Endothelial cell of umbilical vein (primary cell): ENCODE results near the gene HTR3B. TPM values are rescaled to one million over a fixed set of nuclear protein-coding genes. Genes with fewer than 3 reads are reported as not detected.

ENCODE experiments used
- BruUV-seq: library from RNA; stranded (reverse); fragments of 400-500 nt; replicated peaks from 2 replicates; lab custom pipeline; 2021; lab: Mats Ljungman, UMichigan
- CTCF ChIA-PET: fragments of 300-600, 350-600 bp; sonication (Branson Sonifier 250); formaldehyde crosslinking; loops from one replicate; lab custom pipeline; 2021; ENCODE audit warnings: antibody characterized with exemption, inconsistent platforms; lab: Charles Lee
- POLR2A ChIA-PET: fragments of 300-600, 350-600 bp; sonication (Branson Sonifier 250); formaldehyde crosslinking; loops from one replicate; lab custom pipeline; 2021; ENCODE audit warnings: antibody characterized with exemption, inconsistent platforms; lab: Charles Lee
- DNase-seq: peaks from one replicate; pipeline ENCODE4 v3.0.0-alpha.2; 2011; ENCODE audit warnings: low read depth, low spot score
- FAIRE-seq: peaks from 2 replicates; lab custom pipeline; 2011; peaks lifted over from hg19 to GRCh38; lab: Jason Lieb, UNC
- H2AFZ ChIP-seq: 2 replicates; pipeline ENCODE4 v1.6.0; 2012; ENCODE audit warnings: low read depth, low read length, control low read depth, inconsistent platforms
- H3K27ac ChIP-seq: 2 replicates; pipeline ENCODE4 v1.5.1; 2011; ENCODE audit warnings: low read depth, mild to moderate bottlenecking, control low read depth, low read length, moderate library complexity; ENCODE audit not compliant: insufficient read depth
- H3K27me3 ChIP-seq, 2 experiments: 2 replicates each; pipeline versions ENCODE4 v1.6.0 to v1.6.1; 2011; ENCODE audit warnings: low read length in 2 of 2, mixed read lengths in 1 of 2; ENCODE audit not compliant: control insufficient read depth in 2 of 2, insufficient read depth in 2 of 2
- H3K36me3 ChIP-seq, 2 experiments: 2 replicates in 1 of 2; 3 replicates in 1 of 2; pipeline ENCODE4 v1.5.1; 2011; ENCODE audit warnings: low read length in 2 of 2, mild to moderate bottlenecking in 1 of 2, moderate library complexity in 1 of 2; ENCODE audit not compliant: control insufficient read depth in 2 of 2, insufficient read depth in 2 of 2; ENCODE audit errors: extremely low read depth in 1 of 2
- H3K4me1 ChIP-seq: 3 replicates; pipeline ENCODE4 v1.5.1; 2011; ENCODE audit warnings: mild to moderate bottlenecking, low read length; ENCODE audit not compliant: control insufficient read depth, insufficient read depth; ENCODE audit errors: extremely low read depth
- H3K4me2 ChIP-seq: 2 replicates; pipeline ENCODE4 v1.6.1; 2011; ENCODE audit warnings: low read length, control low read depth, mixed read lengths; ENCODE audit not compliant: insufficient read depth
- H3K4me3 ChIP-seq, 3 experiments: fragments of 200-600 bp in 1 of 3; sonication (generic), shearing (Covaris generic) in 1 of 3; replicated peaks in 1 of 3; 2 replicates each; pipeline ENCODE4 v1.5.1; 2011 to 2016; ENCODE audit warnings: control low read depth in 3 of 3, low read length in 3 of 3, mild to moderate bottlenecking in 2 of 3, inconsistent platforms in 1 of 3, low read depth in 1 of 3, moderate library complexity in 1 of 3; ENCODE audit not compliant: insufficient read depth in 1 of 3
- H3K79me2 ChIP-seq: 2 replicates; pipeline ENCODE4 v1.6.0; 2012; ENCODE audit warnings: low read length, inconsistent platforms; ENCODE audit not compliant: control insufficient read depth, insufficient read depth
- H3K9ac ChIP-seq: replicated peaks from 2 replicates; pipeline ENCODE3; 2011; ENCODE audit warnings: low read length, control low read depth; ENCODE audit not compliant: insufficient read depth; ENCODE audit errors: extremely low read depth
- H3K9me1 ChIP-seq: replicated peaks from 3 replicates; pipeline ENCODE4 v1.6.0; 2011; ENCODE audit warnings: mild to moderate bottlenecking, low read length; ENCODE audit not compliant: control insufficient read depth, insufficient read depth; ENCODE audit errors: extremely low read depth
- H3K9me3 ChIP-seq: replicated peaks from 2 replicates; pipeline ENCODE4 v1.5.1; 2012; ENCODE audit warnings: low read length, inconsistent platforms; ENCODE audit not compliant: control insufficient read depth, insufficient read depth
- H4K20me1 ChIP-seq: replicated peaks from 2 replicates; pipeline ENCODE3; 2011; ENCODE audit warnings: mild to moderate bottlenecking, low read length; ENCODE audit not compliant: control insufficient read depth, insufficient read depth; ENCODE audit errors: extremely low read depth
- JUN ChIP-seq: IDR thresholded peaks from 2 replicates; pipeline ENCODE4 v1.6.1; 2011; ENCODE audit warnings: borderline replicate concordance, low read depth; ENCODE audit not compliant: insufficient read length, insufficient read depth
- dilution Hi-C: fragments of 300-500 bp; cut with MboI; formaldehyde crosslinking; loops from one replicate; pipeline ENCODE4 v1.15.0; 2019; ENCODE audit warnings: low sequenced_read_pairs; ENCODE audit not compliant: extremely low pct_ligation_motif_present
- intact Hi-C: fragments of 100-400 bp; cut with micrococcal nuclease; formaldehyde crosslinking; loops from one replicate; pipeline ENCODE4 v1.10.0; 2022
- polyA plus RNA-seq, 4 experiments: library from polyadenylated mRNA; depleted of rRNA in 3 of 4; stranded (reverse) in 3 of 4; unstranded in 1 of 4; fragments of >200 nt; gene quantifications; 2 replicates each; pipeline versions ENCODE4 v1.2.1 to v1.2.3, GENCODE V29; 2011 to 2012; ENCODE audit warnings: missing spikeins in 1 of 4
- total RNA-seq: library from RNA; stranded (reverse); gene quantifications from 2 replicates; pipeline ENCODE4 v1.2.3, GENCODE V29; 2021
- TF ChIP-seq, protein P1 (sequence below), 2 donors: IDR thresholded peaks; 1 replicate in 1 of 2; 2 replicates in 1 of 2; pipeline ENCODE4 v1.5.1; 2011; ENCODE audit warnings: low read length in 2 of 2, mild to moderate bottlenecking in 2 of 2, moderate library complexity in 2 of 2, control low read depth in 1 of 2, inconsistent platforms in 1 of 2, low read depth in 1 of 2; ENCODE audit not compliant: insufficient read depth in 1 of 2; ENCODE audit errors: extremely low read depth in 1 of 2

The HTR3B gene
- total and polyA plus RNA-seq, 2 donors (not counting 3 experiments of a cell fraction or from before 2014, with no cell fraction given) = not detected

DNA sequence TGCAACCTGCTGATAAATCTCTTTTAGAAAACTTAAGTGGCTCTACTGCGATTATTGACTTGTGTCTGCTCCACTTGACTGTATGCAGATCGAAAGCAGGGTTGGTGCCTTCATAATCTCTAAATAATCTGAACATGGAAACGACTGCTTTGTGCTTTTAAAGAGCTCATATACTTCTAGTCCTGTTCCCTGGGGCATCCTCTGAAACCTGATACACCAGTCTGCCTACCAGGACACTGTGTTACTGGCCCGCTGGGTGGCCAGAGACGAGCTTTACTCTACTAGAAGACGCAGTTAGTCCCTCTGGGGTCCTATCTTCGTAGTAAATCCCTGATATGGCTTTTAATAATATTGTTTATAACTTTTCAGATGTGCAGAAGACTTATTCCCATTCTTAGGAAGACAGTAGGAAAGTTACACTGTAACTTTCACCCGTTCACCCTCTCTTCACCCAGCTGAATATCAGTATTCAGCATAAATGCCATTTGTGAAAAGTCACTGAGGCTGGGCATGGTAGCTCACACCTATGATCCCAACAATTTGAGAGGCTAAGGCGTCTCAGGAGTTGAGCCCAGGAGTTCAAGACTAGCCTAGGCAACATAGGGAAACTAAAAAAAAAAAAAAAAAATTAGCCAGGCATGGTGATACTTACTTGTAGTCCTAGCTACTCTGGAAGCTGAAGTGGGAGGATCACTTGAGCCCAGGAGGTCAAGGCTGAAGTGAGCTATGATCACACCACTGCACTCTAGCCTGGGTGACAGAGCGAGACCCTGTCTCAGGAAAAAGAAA is 9.0 kb upstream of the HTR3B start:
- ChIA-PET POLR2A (interaction anchor here (0.6 kb wide), 1 partner anchor 411 kb away, joined by 3 read pairs; no protein-coding TSS in a partner anchor), CTCF (interaction anchor here (0.6 to 7.2 kb wide), 34 partner anchors 8 to 385 kb away, joined by 3 to 425 read pairs (median 5); partner anchors contain the start of genes HTR3B, USP28 and ZW10)
- no peaks in the 10 kb centered on the region for H3K36me3 ChIP-seq
- no peak for FAIRE-seq
- H3K4me2 ChIP-seq = no peak overlapping the region
- dilution Hi-C loops (no loop called here), intact Hi-C loops (loop anchor here (1.0 to 5.0 kb wide), 4 partner anchors 97 to 367 kb away; no protein-coding TSS in a partner anchor)
- BruUV-seq = no TSS peak
- H4K20me1 ChIP-seq = no peaks in the 10 kb centered on the region
- no peaks in the 10 kb centered on the region for H3K9me1 ChIP-seq
- no peak overlapping the region for H3K4me3 ChIP-seq
- TF ChIP-seq JUN = no peak
- H3K4me1 ChIP-seq = no peaks in the 10 kb centered on the region
- no peaks in the 10 kb centered on the region for H3K9me3 ChIP-seq
- DNase-seq = no peak
- H2AFZ ChIP-seq = no peak overlapping the region
- no peak overlapping the region for H3K27ac ChIP-seq
- H3K79me2 ChIP-seq = no peaks in the 10 kb centered on the region
- H3K9ac ChIP-seq = no peak overlapping the region
- peaks cover 2 to 3% of the 10 kb centered on the region in 2 experiments for H3K27me3 ChIP-seq

DNA sequence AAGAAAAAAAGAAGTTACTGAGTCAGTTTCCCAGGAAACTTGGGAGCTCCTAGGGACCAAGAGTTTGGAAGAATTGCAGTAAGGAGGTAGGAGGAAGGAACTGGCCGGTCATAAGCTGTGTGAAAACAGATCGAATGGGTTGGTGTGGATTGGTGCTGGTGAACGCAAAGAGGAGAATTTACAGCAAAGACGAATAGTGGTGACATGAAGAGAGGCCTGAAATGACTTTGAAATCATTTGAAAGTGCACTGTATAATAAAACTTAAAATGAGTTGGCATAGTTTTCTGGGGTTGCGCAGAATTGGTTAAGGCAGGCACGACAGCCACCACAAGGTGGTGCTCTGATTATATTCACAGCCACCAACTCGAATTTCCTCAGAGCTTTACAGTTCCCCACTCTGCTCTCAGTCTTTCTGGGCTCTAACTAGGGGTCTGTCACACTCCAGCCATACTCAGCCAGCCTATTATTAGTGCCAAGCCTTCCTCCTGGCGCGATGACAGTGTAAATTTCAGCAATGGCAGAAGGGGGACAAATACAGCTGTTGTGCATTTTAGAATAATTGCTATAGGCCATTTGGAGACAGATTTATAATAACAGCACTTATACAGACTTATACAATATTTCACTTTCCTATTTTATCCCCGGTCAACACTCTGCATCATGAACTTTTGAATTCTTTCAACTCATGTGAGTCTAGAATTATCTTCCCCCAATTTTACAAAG is 8.3 kb upstream of the HTR3B start:
- H3K27me3 ChIP-seq = peaks cover 3 to 4% of the 10 kb centered on the region in 2 experiments
- peak; percentile 80 for FAIRE-seq
- no peak overlapping the region for H3K4me2 ChIP-seq
- no peak overlapping the region for H3K9ac ChIP-seq
- no peak overlapping the region for H3K4me3 ChIP-seq
- TF ChIP-seq, protein P1, sequence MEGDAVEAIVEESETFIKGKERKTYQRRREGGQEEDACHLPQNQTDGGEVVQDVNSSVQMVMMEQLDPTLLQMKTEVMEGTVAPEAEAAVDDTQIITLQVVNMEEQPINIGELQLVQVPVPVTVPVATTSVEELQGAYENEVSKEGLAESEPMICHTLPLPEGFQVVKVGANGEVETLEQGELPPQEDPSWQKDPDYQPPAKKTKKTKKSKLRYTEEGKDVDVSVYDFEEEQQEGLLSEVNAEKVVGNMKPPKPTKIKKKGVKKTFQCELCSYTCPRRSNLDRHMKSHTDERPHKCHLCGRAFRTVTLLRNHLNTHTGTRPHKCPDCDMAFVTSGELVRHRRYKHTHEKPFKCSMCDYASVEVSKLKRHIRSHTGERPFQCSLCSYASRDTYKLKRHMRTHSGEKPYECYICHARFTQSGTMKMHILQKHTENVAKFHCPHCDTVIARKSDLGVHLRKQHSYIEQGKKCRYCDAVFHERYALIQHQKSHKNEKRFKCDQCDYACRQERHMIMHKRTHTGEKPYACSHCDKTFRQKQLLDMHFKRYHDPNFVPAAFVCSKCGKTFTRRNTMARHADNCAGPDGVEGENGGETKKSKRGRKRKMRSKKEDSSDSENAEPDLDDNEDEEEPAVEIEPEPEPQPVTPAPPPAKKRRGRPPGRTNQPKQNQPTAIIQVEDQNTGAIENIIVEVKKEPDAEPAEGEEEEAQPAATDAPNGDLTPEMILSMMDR (IDR thresholded peaks at IDR 0.05; ENCODE audit: extremely low read depth in 1 of 2, insufficient read depth in 1 of 2, low read depth in 1 of 2, low read length in 2 of 2) = peak; percentile 72 to 76
- TF ChIP-seq JUN = no peak
- H3K4me1 ChIP-seq = no peaks in the 10 kb centered on the region
- no peaks in the 10 kb centered on the region for H3K36me3 ChIP-seq
- no peaks in the 10 kb centered on the region for H3K9me3 ChIP-seq
- POLR2A ChIA-PET = no interaction called here
- no TSS peak for BruUV-seq
- no peak overlapping the region for H2AFZ ChIP-seq
- H4K20me1 ChIP-seq = no peaks in the 10 kb centered on the region
- H3K79me2 ChIP-seq = no peaks in the 10 kb centered on the region
- CTCF ChIA-PET = interaction anchor here (0.6 to 7.2 kb wide), 35 partner anchors 9 to 385 kb away, joined by 3 to 425 read pairs (median 5); partner anchors contain the start of genes HTR3B, USP28 and ZW10
- intact Hi-C loops (loop anchor here (1.0 to 5.0 kb wide), 4 partner anchors 96 to 366 kb away; no protein-coding TSS in a partner anchor), dilution Hi-C loops (no loop called here)
- H3K27ac ChIP-seq = no peak overlapping the region
- DNase-seq = peak; percentile 34
- no peaks in the 10 kb centered on the region for H3K9me1 ChIP-seq
